ENCODE results near the gene SSH2.

DNA sequence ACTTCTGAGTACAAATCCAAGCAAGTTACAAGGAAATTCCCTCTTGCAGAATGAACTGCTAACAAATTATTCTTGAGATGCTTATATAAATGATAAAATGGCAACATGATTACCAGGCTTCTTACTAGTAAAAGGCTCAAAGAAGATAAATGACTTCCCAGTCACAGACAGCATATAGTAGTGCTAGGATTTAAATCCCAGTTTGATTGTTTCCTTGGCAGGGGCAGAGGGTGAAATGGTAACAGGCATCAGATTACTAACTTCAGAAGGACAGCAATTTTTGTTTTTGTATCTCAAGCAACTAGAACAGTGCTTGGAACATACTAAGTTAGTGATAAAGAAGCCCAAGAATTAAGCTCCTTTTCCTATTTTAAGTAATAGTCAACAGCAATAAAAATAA, 102.8 kb downstream of the SSH2 start:
- TF ChIP-seq GATA2 (IDR thresholded peaks at IDR 0.05; ENCODE audit: low read depth, low read length): no peak
- TF ChIP-seq GATA3 (IDR thresholded peaks at IDR 0.05; ENCODE audit: low read depth, low read length): no peak
